DND-41 (cell line): ENCODE results near the gene TAS2R7.

Experiments
- ATAC-seq: fragments of 200-7000 bp; cut with Tn5 transposase; 3 replicates; pipeline ENCODE4 v1.9.1; 2021; ENCODE audit warnings: low read depth; ENCODE audit not compliant: insufficient read depth
- DNase-seq: peaks from one replicate; pipeline ENCODE4 v3.0.0-alpha.2; 2020
- H2AFZ ChIP-seq: 2 replicates; pipeline ENCODE4 v1.6.0; 2012; ENCODE audit warnings: low read depth, low read length
- H3K27ac ChIP-seq: 2 replicates; pipeline ENCODE4 v1.5.1; 2012; ENCODE audit warnings: low read length, inconsistent platforms
- H3K27me3 ChIP-seq: fragments of 200-600 bp; sonication (generic); 2 replicates; pipeline ENCODE4 v1.6.0; 2012; ENCODE audit warnings: low read length, mild to moderate bottlenecking, inconsistent platforms; ENCODE audit not compliant: insufficient read depth, poor library complexity
- H3K36me3 ChIP-seq: 2 replicates; pipeline ENCODE4 v1.5.1; 2012; ENCODE audit warnings: low read length, inconsistent platforms; ENCODE audit not compliant: insufficient read depth
- H3K4me1 ChIP-seq: 2 replicates; pipeline ENCODE4 v1.5.1; 2012; ENCODE audit warnings: mild to moderate bottlenecking, low read length; ENCODE audit not compliant: insufficient read depth
- H3K4me2 ChIP-seq: 2 replicates; pipeline ENCODE4 v1.6.0; 2012; ENCODE audit warnings: mild to moderate bottlenecking, moderate library complexity, low read length, inconsistent platforms; ENCODE audit not compliant: insufficient read depth
- H3K4me3 ChIP-seq, 2 experiments: fragments of 200-600 bp in 1 of 2; shearing (Covaris generic) in 1 of 2; 2 replicates each; pipeline ENCODE4 v1.5.1; 2012 to 2016; ENCODE audit warnings: inconsistent platforms in 2 of 2, low read length in 2 of 2, mild to moderate bottlenecking in 2 of 2, low read depth in 1 of 2, moderate library complexity in 1 of 2
- H3K79me2 ChIP-seq: 2 replicates; pipeline ENCODE4 v1.6.0; 2012; ENCODE audit warnings: low read length, inconsistent platforms; ENCODE audit not compliant: insufficient read depth
- H3K9ac ChIP-seq: 2 replicates; pipeline ENCODE4 v1.6.0; 2012; ENCODE audit warnings: low read depth, mild to moderate bottlenecking, inconsistent platforms, low read length, moderate library complexity
- H3K9me3 ChIP-seq: 2 replicates; pipeline ENCODE4 v1.5.1; 2012; ENCODE audit warnings: low read length, moderate library complexity, mild to moderate bottlenecking, inconsistent platforms; ENCODE audit not compliant: insufficient read depth, severe bottlenecking
- H4K20me1 ChIP-seq: 2 replicates; pipeline ENCODE4 v1.6.0; 2012; ENCODE audit warnings: low read length; ENCODE audit not compliant: insufficient read depth
- EZH2 ChIP-seq: IDR thresholded peaks from 3 replicates; pipeline ENCODE4 v1.6.1; 2012; ENCODE audit warnings: borderline replicate concordance, low read depth, mild to moderate bottlenecking, moderate library complexity, low read length, inconsistent platforms; ENCODE audit not compliant: severe bottlenecking
- TF ChIP-seq, protein P1 (sequence below): IDR thresholded peaks from 2 replicates; pipeline ENCODE4 v1.5.1; 2012; ENCODE audit warnings: borderline replicate concordance, low read length, moderate library complexity, mild to moderate bottlenecking; ENCODE audit not compliant: poor library complexity, severe bottlenecking; ENCODE audit errors: extremely low read depth

The TAS2R7 gene

GRCh38 chr12:10847744-10848143 is 45.3 kb upstream of the TAS2R7 start:
- Histone ChIP-seq H3K4me2 (no peak overlapping the region), H2AFZ (no peak overlapping the region), H3K27ac (no peak overlapping the region), H3K79me2 (no peaks in the 10 kb centered on the region), H4K20me1 (no peaks in the 10 kb centered on the region), H3K4me1 (peaks cover 18% of the 10 kb centered on the region), H3K4me3 (no peak overlapping the region), H3K9ac (no peak overlapping the region), H3K9me3 (no peaks in the 10 kb centered on the region), H3K36me3 (peaks cover 19% of the 10 kb centered on the region; the same call in 1 of the 2 replicates), H3K27me3 (no peaks in the 10 kb centered on the region)
- ATAC-seq (no peak), DNase-seq (no peak)
- TF ChIP-seq EZH2 = no peak
- TF ChIP-seq, protein P1, sequence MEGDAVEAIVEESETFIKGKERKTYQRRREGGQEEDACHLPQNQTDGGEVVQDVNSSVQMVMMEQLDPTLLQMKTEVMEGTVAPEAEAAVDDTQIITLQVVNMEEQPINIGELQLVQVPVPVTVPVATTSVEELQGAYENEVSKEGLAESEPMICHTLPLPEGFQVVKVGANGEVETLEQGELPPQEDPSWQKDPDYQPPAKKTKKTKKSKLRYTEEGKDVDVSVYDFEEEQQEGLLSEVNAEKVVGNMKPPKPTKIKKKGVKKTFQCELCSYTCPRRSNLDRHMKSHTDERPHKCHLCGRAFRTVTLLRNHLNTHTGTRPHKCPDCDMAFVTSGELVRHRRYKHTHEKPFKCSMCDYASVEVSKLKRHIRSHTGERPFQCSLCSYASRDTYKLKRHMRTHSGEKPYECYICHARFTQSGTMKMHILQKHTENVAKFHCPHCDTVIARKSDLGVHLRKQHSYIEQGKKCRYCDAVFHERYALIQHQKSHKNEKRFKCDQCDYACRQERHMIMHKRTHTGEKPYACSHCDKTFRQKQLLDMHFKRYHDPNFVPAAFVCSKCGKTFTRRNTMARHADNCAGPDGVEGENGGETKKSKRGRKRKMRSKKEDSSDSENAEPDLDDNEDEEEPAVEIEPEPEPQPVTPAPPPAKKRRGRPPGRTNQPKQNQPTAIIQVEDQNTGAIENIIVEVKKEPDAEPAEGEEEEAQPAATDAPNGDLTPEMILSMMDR = no peak

GRCh38 chr12:10842862-10843261 is 40.4 kb upstream of the TAS2R7 start:
- Histone ChIP-seq H4K20me1 (no peaks in the 10 kb centered on the region), H3K79me2 (no peaks in the 10 kb centered on the region), H3K27me3 (no peaks in the 10 kb centered on the region), H3K4me2 (no peak overlapping the region), H3K27ac (no peak overlapping the region), H3K9ac (no peak overlapping the region), H3K9me3 (no peaks in the 10 kb centered on the region), H3K4me3 (no peak overlapping the region), H3K36me3 (peaks cover 13% of the 10 kb centered on the region; the same call in 1 of the 2 replicates), H2AFZ (no peak overlapping the region), H3K4me1 (no peaks in the 10 kb centered on the region)
- no peak for TF ChIP-seq EZH2
- TF ChIP-seq, protein P1 = no peak
- DNase-seq (no peak), ATAC-seq (no peak)

DNA sequence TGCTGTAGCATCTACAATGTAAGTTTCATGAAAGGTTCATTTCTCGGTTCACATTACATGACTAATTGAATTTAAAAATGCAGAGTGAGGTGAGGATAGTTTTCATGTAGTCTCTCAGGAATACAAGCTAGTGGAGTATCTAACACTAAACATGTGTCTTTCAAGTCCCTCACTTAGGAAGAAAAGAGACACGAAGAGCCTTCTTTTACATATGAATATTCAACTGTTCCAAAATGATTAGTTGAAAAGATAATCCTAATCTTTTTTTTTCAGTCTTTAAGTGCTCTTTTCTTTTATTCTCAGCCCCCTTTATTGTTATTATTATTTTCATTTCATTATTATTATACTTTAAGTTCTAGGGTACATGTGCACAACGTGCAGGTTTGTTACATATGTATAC is 36.0 kb upstream of the TAS2R7 start:
- H3K79me2 ChIP-seq = no peaks in the 10 kb centered on the region
- no peaks in the 10 kb centered on the region for H3K9me3 ChIP-seq
- no peaks in the 10 kb centered on the region for H3K27me3 ChIP-seq
- H4K20me1 ChIP-seq = no peaks in the 10 kb centered on the region
- no peak for ATAC-seq
- H3K4me1 ChIP-seq = no peaks in the 10 kb centered on the region
- H3K4me2 ChIP-seq = no peak overlapping the region
- no peak for TF ChIP-seq EZH2
- TF ChIP-seq, protein P1 = no peak
- no peak overlapping the region for H3K4me3 ChIP-seq
- no peak overlapping the region for H3K27ac ChIP-seq
- H3K9ac ChIP-seq = no peak overlapping the region
- DNase-seq = no peak
- H3K36me3 ChIP-seq = peaks cover 5% of the 10 kb centered on the region; the same call in 1 of the 2 replicates
- no peak overlapping the region for H2AFZ ChIP-seq

DNA sequence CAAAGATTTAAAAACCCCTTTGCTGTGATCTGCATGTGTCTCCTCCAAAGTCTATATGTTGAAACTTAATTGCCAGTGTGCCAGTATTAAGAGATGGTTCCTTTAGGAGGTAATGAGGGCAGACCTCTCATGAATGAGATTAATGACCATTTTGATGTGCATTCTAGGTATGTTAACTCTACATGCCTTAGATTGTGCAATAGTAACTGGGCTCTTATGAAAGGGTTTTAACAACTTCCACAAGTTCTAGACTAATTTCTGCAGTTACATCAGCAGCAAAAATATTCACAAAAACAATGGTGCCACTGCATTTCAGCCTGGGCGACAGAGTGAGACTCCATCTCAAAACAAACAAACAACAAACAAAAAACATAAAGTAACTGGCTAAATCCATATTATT is 27.6 kb upstream of the TAS2R7 start:
- Histone ChIP-seq H3K9ac (no peak overlapping the region), H3K36me3 (no peaks in the 10 kb centered on the region), H3K4me1 (no peaks in the 10 kb centered on the region), H3K27ac (no peak overlapping the region), H3K4me3 (no peak overlapping the region), H3K9me3 (no peaks in the 10 kb centered on the region), H3K79me2 (no peaks in the 10 kb centered on the region), H2AFZ (no peak overlapping the region), H4K20me1 (no peaks in the 10 kb centered on the region), H3K4me2 (no peak overlapping the region), H3K27me3 (no peaks in the 10 kb centered on the region)
- TF ChIP-seq, protein P1 = no peak
- no peak for TF ChIP-seq EZH2
- ATAC-seq (no peak), DNase-seq (no peak)
